Calu3 (cell line): ENCODE measurements around the gene EXD3. TPM values are rescaled to one million over a fixed set of nuclear protein-coding genes. Genes with fewer than 3 reads are reported as not detected.

Source experiments
- BruUV-seq: library from RNA; stranded (reverse); fragments of 400-500 nt; replicated peaks from 2 replicates; lab custom pipeline; 2021; lab: Mats Ljungman, UMichigan
- CTCF ChIA-PET: fragments of 300-600 bp; sonication (Branson Sonifier 250); formaldehyde crosslinking; loops from one replicate; lab custom pipeline; 2022; ENCODE audit warnings: antibody characterized with exemption; lab: Charles Lee
- DNase-seq: peaks from one replicate; pipeline ENCODE4 v3.0.0; 2022
- H3K27ac Mint-ChIP-seq: one replicate; pipeline ENCODE4 v1.8.0; 2022; ENCODE audit warnings: mixed read lengths; ENCODE audit not compliant: unreplicated experiment
- H3K27me3 Mint-ChIP-seq: one replicate; pipeline ENCODE4 v1.8.0; 2022; ENCODE audit warnings: mixed read lengths; ENCODE audit not compliant: unreplicated experiment
- H3K36me3 Mint-ChIP-seq: one replicate; pipeline ENCODE4 v1.8.0; 2022; ENCODE audit warnings: mild to moderate bottlenecking, moderate library complexity, mixed read lengths; ENCODE audit not compliant: insufficient read depth, unreplicated experiment
- H3K4me1 Mint-ChIP-seq: one replicate; pipeline ENCODE4 v1.8.0; 2022; ENCODE audit warnings: mild to moderate bottlenecking, low read depth, mixed read lengths; ENCODE audit not compliant: unreplicated experiment
- H3K4me3 Mint-ChIP-seq: one replicate; pipeline ENCODE4 v1.8.0; 2022; ENCODE audit warnings: mild to moderate bottlenecking, low read depth, moderate library complexity, mixed read lengths; ENCODE audit not compliant: unreplicated experiment
- H3K9me3 Mint-ChIP-seq: one replicate; pipeline ENCODE4 v1.8.0; 2022; ENCODE audit warnings: low read depth, mixed read lengths; ENCODE audit not compliant: unreplicated experiment
- CTCF ChIP-seq: fragments of 200-600 bp; IDR thresholded peaks from one replicate; pipeline ENCODE4 v1.8.0; 2022; ENCODE audit warnings: antibody characterized with exemption; ENCODE audit not compliant: unreplicated experiment
- intact Hi-C: fragments of 100-400 bp; cut with micrococcal nuclease; formaldehyde crosslinking; loops from one replicate; pipeline ENCODE4 v1.10.0; 2022; ENCODE audit not compliant: unreplicated experiment
- total RNA-seq: library from RNA; stranded (reverse); gene quantifications from 2 replicates; pipeline ENCODE4 v1.2.3, GENCODE V29; 2022

EXD3 gene
- total RNA-seq, 1 experiment from 2014 or later, result 13.2 TPM

GRCh38 chr9:137429546-137429890 is 6.6 kb upstream of the EXD3 start:
- H3K4me3 Mint-ChIP-seq, result no peak overlapping the region
- intact Hi-C loops, result no loop called here
- no peak overlapping the region for H3K27ac Mint-ChIP-seq
- H3K27me3 Mint-ChIP-seq, result no peaks in the 10 kb centered on the region
- CTCF ChIA-PET, result no interaction called here
- peaks cover 7% of the 10 kb centered on the region for H3K36me3 Mint-ChIP-seq
- no TSS peak for BruUV-seq
- peaks cover 6% of the 10 kb centered on the region for H3K4me1 Mint-ChIP-seq
- no peaks in the 10 kb centered on the region for H3K9me3 Mint-ChIP-seq
- no peak for TF ChIP-seq CTCF
- DNase-seq, result no peak

- CTCF ChIA-PET, result no interaction called here
- H3K27me3 Mint-ChIP-seq, result no peaks in the 10 kb centered on the region
- H3K4me3 Mint-ChIP-seq, result no peak overlapping the region
- H3K4me1 Mint-ChIP-seq, result peaks cover 8% of the 10 kb centered on the region
- intact Hi-C loops, result no loop called here
- no peak overlapping the region for H3K27ac Mint-ChIP-seq
- BruUV-seq, result no TSS peak
- TF ChIP-seq CTCF, result no peak
- H3K9me3 Mint-ChIP-seq, result no peaks in the 10 kb centered on the region
- H3K36me3 Mint-ChIP-seq, result peaks cover 13% of the 10 kb centered on the region
- DNase-seq, result no peak
Observed at GRCh38 chr9:137428841-137429545, 6.0 kb upstream of the EXD3 start.

GRCh38 chr9:137428311-137428630 is 5.3 kb upstream of the EXD3 start:
- Mint-ChIP-seq H3K36me3 (peaks cover 17% of the 10 kb centered on the region), H3K27me3 (no peaks in the 10 kb centered on the region), H3K27ac (no peak overlapping the region), H3K4me3 (no peak overlapping the region), H3K4me1 (peaks cover 8% of the 10 kb centered on the region), H3K9me3 (no peaks in the 10 kb centered on the region)
- TF ChIP-seq CTCF, result no peak
- CTCF ChIA-PET, result no interaction called here
- DNase-seq, result no peak
- no TSS peak for BruUV-seq
- intact Hi-C loops, result no loop called here

- intact Hi-C loops, result no loop called here
- Mint-ChIP-seq H3K27me3 (no peaks in the 10 kb centered on the region), H3K36me3 (peaks cover 17% of the 10 kb centered on the region), H3K4me1 (peaks cover 8% of the 10 kb centered on the region), H3K9me3 (no peaks in the 10 kb centered on the region), H3K4me3 (no peak overlapping the region), H3K27ac (no peak overlapping the region)
- CTCF ChIA-PET, result no interaction called here
- TF ChIP-seq CTCF, result no peak
- no TSS peak for BruUV-seq
- DNase-seq, result no peak
Observed at GRCh38 chr9:137427454-137428310, 4.7 kb upstream of the EXD3 start.
